ENCODE results near the gene MOB3B.
A peak's percentile ranks its signal among the peaks of the same experiment; 100 is the strongest.

The MOB3B gene

GRCh38 chr9:27561685-27562084 is 32.1 kb upstream of the MOB3B start:
- no peak for ATAC-seq

DNA sequence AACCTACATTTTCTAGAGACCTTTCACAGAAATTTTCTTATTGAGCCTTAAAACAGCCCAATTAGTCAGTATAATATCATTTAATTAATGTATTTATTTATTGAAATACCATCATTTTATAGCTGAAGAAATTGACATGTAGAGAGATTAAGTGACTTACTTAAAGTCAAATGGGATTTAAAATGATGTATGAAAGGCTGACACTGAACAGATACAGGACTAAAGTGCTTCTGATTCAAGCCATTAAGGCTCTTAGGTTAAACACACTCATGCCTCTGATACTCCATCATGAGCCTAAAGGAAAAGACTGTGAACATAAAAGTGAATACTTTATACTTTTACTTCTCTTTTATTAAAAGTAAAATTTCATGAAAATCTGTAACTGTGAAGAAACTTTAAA is 30.8 kb upstream of the MOB3B start:
- ATAC-seq = no peak
- no peak for TF ChIP-seq POU6F1 (CRISPR knock-in tag; IDR thresholded peaks at IDR 0.05; ENCODE audit: borderline replicate concordance, low read depth)
- peak; percentile 96 for TF ChIP-seq ISL1 (CRISPR knock-in tag; IDR thresholded peaks at IDR 0.05)
- TF ChIP-seq, protein P1, sequence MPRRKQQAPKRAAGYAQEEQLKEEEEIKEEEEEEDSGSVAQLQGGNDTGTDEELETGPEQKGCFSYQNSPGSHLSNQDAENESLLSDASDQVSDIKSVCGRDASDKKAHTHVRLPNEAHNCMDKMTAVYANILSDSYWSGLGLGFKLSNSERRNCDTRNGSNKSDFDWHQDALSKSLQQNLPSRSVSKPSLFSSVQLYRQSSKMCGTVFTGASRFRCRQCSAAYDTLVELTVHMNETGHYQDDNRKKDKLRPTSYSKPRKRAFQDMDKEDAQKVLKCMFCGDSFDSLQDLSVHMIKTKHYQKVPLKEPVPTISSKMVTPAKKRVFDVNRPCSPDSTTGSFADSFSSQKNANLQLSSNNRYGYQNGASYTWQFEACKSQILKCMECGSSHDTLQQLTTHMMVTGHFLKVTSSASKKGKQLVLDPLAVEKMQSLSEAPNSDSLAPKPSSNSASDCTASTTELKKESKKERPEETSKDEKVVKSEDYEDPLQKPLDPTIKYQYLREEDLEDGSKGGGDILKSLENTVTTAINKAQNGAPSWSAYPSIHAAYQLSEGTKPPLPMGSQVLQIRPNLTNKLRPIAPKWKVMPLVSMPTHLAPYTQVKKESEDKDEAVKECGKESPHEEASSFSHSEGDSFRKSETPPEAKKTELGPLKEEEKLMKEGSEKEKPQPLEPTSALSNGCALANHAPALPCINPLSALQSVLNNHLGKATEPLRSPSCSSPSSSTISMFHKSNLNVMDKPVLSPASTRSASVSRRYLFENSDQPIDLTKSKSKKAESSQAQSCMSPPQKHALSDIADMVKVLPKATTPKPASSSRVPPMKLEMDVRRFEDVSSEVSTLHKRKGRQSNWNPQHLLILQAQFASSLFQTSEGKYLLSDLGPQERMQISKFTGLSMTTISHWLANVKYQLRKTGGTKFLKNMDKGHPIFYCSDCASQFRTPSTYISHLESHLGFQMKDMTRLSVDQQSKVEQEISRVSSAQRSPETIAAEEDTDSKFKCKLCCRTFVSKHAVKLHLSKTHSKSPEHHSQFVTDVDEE (CRISPR knock-in tag; IDR thresholded peaks at IDR 0.05) = no peak
- no peak for TF ChIP-seq CSDC2 (CRISPR knock-in tag; IDR thresholded peaks at IDR 0.05)
- TF ChIP-seq BACH2 (CRISPR knock-in tag; IDR thresholded peaks at IDR 0.05; ENCODE audit: borderline replicate concordance) = no peak
- no peak for TF ChIP-seq PPARA (CRISPR knock-in tag; IDR thresholded peaks at IDR 0.05; ENCODE audit: borderline replicate concordance)

More at GRCh38 chr9:27561685-27562084, 32.1 kb upstream of the MOB3B start:
- TF ChIP-seq SNAI2 (CRISPR knock-in tag; IDR thresholded peaks at IDR 0.05) (no peak), ISL1 (CRISPR knock-in tag; IDR thresholded peaks at IDR 0.05) (no peak)
- TF ChIP-seq, protein P2, sequence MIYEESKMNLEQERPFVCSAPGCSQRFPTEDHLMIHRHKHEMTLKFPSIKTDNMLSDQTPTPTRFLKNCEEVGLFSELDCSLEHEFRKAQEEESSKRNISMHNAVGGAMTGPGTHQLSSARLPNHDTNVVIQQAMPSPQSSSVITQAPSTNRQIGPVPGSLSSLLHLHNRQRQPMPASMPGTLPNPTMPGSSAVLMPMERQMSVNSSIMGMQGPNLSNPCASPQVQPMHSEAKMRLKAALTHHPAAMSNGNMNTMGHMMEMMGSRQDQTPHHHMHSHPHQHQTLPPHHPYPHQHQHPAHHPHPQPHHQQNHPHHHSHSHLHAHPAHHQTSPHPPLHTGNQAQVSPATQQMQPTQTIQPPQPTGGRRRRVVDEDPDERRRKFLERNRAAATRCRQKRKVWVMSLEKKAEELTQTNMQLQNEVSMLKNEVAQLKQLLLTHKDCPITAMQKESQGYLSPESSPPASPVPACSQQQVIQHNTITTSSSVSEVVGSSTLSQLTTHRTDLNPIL (CRISPR knock-in tag; IDR thresholded peaks at IDR 0.05; ENCODE audit: low read depth) = no peak

GRCh38 chr9:27558307-27558706 is 28.7 kb upstream of the MOB3B start:
- ATAC-seq = no peak
- TF ChIP-seq BACH2 (CRISPR knock-in tag; IDR thresholded peaks at IDR 0.05; ENCODE audit: borderline replicate concordance) (no peak), TOX (CRISPR knock-in tag; IDR thresholded peaks at IDR 0.05; ENCODE audit: borderline replicate concordance) (no peak), ZNF8 (CRISPR knock-in tag; IDR thresholded peaks at IDR 0.05) (no peak), RARB (CRISPR knock-in tag; IDR thresholded peaks at IDR 0.05) (no peak), ISL1 (CRISPR knock-in tag; IDR thresholded peaks at IDR 0.05) (no peak), ZNF565 (CRISPR knock-in tag; conservative IDR thresholded peaks at IDR 0.05; ENCODE audit: low read depth) (no peak), SNAI2 (CRISPR knock-in tag; IDR thresholded peaks at IDR 0.05) (no peak), ZFP30 (CRISPR knock-in tag; IDR thresholded peaks at IDR 0.05) (no peak), ESRRG (CRISPR knock-in tag; IDR thresholded peaks at IDR 0.05) (no peak), ZNF70 (CRISPR knock-in tag; IDR thresholded peaks at IDR 0.05) (no peak), ZFP3 (CRISPR knock-in tag; IDR thresholded peaks at IDR 0.05) (no peak), TCF4 (CRISPR knock-in tag; IDR thresholded peaks at IDR 0.05; ENCODE audit: borderline replicate concordance) (no peak), POU6F1 (CRISPR knock-in tag; IDR thresholded peaks at IDR 0.05; ENCODE audit: borderline replicate concordance, low read depth) (no peak), CSDC2 (CRISPR knock-in tag; IDR thresholded peaks at IDR 0.05) (no peak), OSR1 (CRISPR knock-in tag; IDR thresholded peaks at IDR 0.05) (no peak)
- TF ChIP-seq, protein P1 (CRISPR knock-in tag; IDR thresholded peaks at IDR 0.05) = no peak
- TF ChIP-seq, protein P3, sequence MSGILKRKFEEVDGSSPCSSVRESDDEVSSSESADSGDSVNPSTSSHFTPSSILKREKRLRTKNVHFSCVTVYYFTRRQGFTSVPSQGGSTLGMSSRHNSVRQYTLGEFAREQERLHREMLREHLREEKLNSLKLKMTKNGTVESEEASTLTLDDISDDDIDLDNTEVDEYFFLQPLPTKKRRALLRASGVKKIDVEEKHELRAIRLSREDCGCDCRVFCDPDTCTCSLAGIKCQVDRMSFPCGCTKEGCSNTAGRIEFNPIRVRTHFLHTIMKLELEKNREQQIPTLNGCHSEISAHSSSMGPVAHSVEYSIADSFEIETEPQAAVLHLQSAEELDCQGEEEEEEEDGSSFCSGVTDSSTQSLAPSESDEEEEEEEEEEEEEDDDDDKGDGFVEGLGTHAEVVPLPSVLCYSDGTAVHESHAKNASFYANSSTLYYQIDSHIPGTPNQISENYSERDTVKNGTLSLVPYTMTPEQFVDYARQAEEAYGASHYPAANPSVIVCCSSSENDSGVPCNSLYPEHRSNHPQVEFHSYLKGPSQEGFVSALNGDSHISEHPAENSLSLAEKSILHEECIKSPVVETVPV (CRISPR knock-in tag; IDR thresholded peaks at IDR 0.05) = no peak
- TF ChIP-seq, protein P4, sequence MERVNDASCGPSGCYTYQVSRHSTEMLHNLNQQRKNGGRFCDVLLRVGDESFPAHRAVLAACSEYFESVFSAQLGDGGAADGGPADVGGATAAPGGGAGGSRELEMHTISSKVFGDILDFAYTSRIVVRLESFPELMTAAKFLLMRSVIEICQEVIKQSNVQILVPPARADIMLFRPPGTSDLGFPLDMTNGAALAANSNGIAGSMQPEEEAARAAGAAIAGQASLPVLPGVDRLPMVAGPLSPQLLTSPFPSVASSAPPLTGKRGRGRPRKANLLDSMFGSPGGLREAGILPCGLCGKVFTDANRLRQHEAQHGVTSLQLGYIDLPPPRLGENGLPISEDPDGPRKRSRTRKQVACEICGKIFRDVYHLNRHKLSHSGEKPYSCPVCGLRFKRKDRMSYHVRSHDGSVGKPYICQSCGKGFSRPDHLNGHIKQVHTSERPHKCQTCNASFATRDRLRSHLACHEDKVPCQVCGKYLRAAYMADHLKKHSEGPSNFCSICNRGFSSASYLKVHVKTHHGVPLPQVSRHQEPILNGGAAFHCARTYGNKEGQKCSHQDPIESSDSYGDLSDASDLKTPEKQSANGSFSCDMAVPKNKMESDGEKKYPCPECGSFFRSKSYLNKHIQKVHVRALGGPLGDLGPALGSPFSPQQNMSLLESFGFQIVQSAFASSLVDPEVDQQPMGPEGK (CRISPR knock-in tag; IDR thresholded peaks at IDR 0.05; ENCODE audit: borderline replicate concordance) = no peak
- TF ChIP-seq, protein P2 (CRISPR knock-in tag; IDR thresholded peaks at IDR 0.05; ENCODE audit: low read depth) = no peak

Data from SK-N-SH treated with all-trans-retinoic acid at 6 μM for 48 hours (cell line).